ENCODE data around the gene ARHGAP15. TPM values are rescaled to one million over a fixed set of nuclear protein-coding genes. Genes with fewer than 3 reads are reported as not detected.

The ARHGAP15 gene
- total and polyA plus RNA-seq, 2 experiments from 2014 or later: 0.26 TPM; not detected in 1

DNA sequence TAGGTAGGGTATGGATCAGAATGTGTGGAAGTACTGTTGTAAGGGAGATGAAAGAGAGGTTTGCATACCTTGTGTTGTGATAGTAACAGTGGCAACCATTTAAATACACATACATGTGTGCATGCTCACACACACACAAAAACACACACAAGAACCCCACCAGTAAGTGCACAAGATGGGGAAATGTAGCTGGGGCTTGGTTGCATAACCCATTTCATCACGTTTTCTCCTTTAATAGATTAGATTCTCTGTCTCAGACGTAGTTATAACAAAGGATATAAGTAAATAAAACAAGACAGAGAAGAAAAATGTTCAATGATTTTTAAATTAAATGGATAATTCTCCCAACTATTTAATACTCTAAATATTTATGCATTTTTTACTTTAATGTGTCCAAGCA, 13.4 kb downstream of the ARHGAP15 start:
- no peaks in the 10 kb centered on the region for H3K27me3 ChIP-seq (ENCODE audit: insufficient read depth)
- no peak overlapping the region for H3K27ac Mint-ChIP-seq
- no peaks in the 10 kb centered on the region for H3K9me3 Mint-ChIP-seq
- no peaks in the 10 kb centered on the region for H3K27me3 Mint-ChIP-seq (ENCODE audit: insufficient read depth, low read depth, poor library complexity)
- ATAC-seq (no peak), DNase-seq (ENCODE audit: low spot score) (no peak)
- H2AFZ ChIP-seq: no peak overlapping the region
- H3K9me2 ChIP-seq (ENCODE audit: insufficient read depth): no peaks in the 10 kb centered on the region
- no peak overlapping the region for H3K4me3 Mint-ChIP-seq
- no peak overlapping the region for H3K4me3 ChIP-seq
- H3K36me3 ChIP-seq (ENCODE audit: insufficient read depth): no peaks in the 10 kb centered on the region
- H3K79me2 ChIP-seq (replicated peaks; ENCODE audit: insufficient read depth): no peaks in the 10 kb centered on the region
- TF ChIP-seq REST (IDR thresholded peaks at IDR 0.05; ENCODE audit: unreplicated experiment) (no peak), ZNF331 (CRISPR knock-in tag; IDR thresholded peaks at IDR 0.05; ENCODE audit: low read depth) (no peak)
- no peak overlapping the region for H3K27ac ChIP-seq (ENCODE audit: low read depth)
- no peaks in the 10 kb centered on the region for H3K4me1 ChIP-seq (ENCODE audit: insufficient read depth)
- H3K4me2 ChIP-seq: no peak overlapping the region
- no peaks in the 10 kb centered on the region for H3F3A ChIP-seq (replicated peaks; ENCODE audit: low read depth)
- H3K36me3 Mint-ChIP-seq (ENCODE audit: low read depth): no peaks in the 10 kb centered on the region
- no peaks in the 10 kb centered on the region for H4K20me1 ChIP-seq (replicated peaks; ENCODE audit: insufficient read depth)
- no peaks in the 10 kb centered on the region for H3K4me1 Mint-ChIP-seq

DNA sequence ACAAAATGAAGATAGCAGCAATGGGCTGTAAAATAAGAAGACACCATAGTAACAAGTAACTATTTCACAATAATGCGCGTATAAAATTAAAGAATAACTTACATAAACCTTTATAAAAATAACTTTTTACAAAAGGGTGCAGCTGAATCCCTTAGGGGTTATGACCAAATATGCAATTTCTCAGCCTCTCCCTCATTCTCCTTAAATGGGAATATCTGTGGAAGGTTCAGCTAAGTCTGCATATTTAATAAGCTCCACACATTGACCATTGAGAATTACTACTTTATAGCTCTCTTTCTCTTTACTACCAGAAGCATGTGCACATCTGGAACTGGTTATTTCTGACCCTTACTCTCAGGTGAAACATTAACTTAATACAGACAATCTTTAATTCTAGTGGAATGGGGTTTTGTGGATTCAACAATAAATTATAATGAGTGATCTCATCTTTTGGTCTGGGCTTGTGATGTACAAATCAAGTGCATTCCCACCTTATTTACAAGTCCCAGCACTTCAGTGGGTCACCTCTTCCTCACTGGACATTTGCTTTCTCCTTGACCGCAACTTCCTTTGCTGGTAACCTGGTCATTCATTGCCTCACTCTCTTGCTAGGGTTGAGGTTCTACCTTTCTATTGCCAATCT, 15.7 kb downstream of the ARHGAP15 start:
- Histone ChIP-seq H4K20me1 (replicated peaks; ENCODE audit: insufficient read depth) (no peaks in the 10 kb centered on the region), H3K4me1 (ENCODE audit: insufficient read depth) (no peaks in the 10 kb centered on the region; the same call in 1 of the 2 replicates), H3K9me2 (ENCODE audit: insufficient read depth) (no peaks in the 10 kb centered on the region), H3K27me3 (ENCODE audit: insufficient read depth) (no peaks in the 10 kb centered on the region), H3K27ac (ENCODE audit: low read depth) (no peak overlapping the region), H3F3A (replicated peaks; ENCODE audit: low read depth) (no peaks in the 10 kb centered on the region), H3K4me2 (no peak overlapping the region), H2AFZ (no peak overlapping the region), H3K79me2 (replicated peaks; ENCODE audit: insufficient read depth) (no peaks in the 10 kb centered on the region), H3K36me3 (ENCODE audit: insufficient read depth) (no peaks in the 10 kb centered on the region), H3K4me3 (no peak overlapping the region)
- peaks cover 6% of the 10 kb centered on the region; the same call in 2 of the 3 replicates for H3K4me1 Mint-ChIP-seq
- no peaks in the 10 kb centered on the region for H3K36me3 Mint-ChIP-seq (ENCODE audit: low read depth)
- H3K9me3 Mint-ChIP-seq: no peaks in the 10 kb centered on the region
- DNase-seq (ENCODE audit: low spot score): no peak
- no peak overlapping the region for H3K27ac Mint-ChIP-seq
- no peaks in the 10 kb centered on the region for H3K27me3 Mint-ChIP-seq (ENCODE audit: insufficient read depth, low read depth, poor library complexity)
- no peak for ATAC-seq
- no peak overlapping the region for H3K4me3 Mint-ChIP-seq
- TF ChIP-seq REST (IDR thresholded peaks at IDR 0.05; ENCODE audit: unreplicated experiment) (no peak), ZNF462 (CRISPR knock-in tag; IDR thresholded peaks at IDR 0.05) (no peak), CREB1 (CRISPR knock-in tag; IDR thresholded peaks at IDR 0.05; ENCODE audit: low read depth) (no peak)

Data from GM23338 (cell line).